ENCODE measurements around the gene KRTAP20-3. TPM values are rescaled to one million over a fixed set of nuclear protein-coding genes. Genes with fewer than 3 reads are reported as not detected.

KRTAP20-3 gene
- total and polyA plus RNA-seq, 10 donors: not detected

- no peak overlapping the region for H3K27ac ChIP-seq
- WGBS, 5 donors: 88 to 96% (median 93%) methylated on average over 1 of the region's 1 CpG
- H3K4me1 ChIP-seq: no peaks in the 10 kb centered on the region
- DNase-seq: no peak
- TF ChIP-seq POLR2A (IDR thresholded peaks at IDR 0.05): no peak
- no peak for TF ChIP-seq CTCF (IDR thresholded peaks at IDR 0.05 in 8 of 11, conservative IDR thresholded peaks at IDR 0.05 in 3 of 11)
- no peak for TF ChIP-seq POLR2AphosphoS5 (IDR thresholded peaks at IDR 0.05)
- no peaks in the 10 kb centered on the region for H3K36me3 ChIP-seq
- no peaks in the 10 kb centered on the region for H3K27me3 ChIP-seq (replicated peaks in 1 of 7)
- intact Hi-C loops (cut with DNase I; ENCODE audit: low total_unique reads): no loop called here
- peaks cover 0 to 17% (median 0%) of the 10 kb centered on the region in 8 donors for H3K9me3 ChIP-seq
- H3K4me3 ChIP-seq: no peak overlapping the region
Observed at GRCh38 chr21:30668776-30669175, 26.1 kb downstream of the KRTAP20-3 start.

GRCh38 chr21:30672985-30673650 is 30.5 kb downstream of the KRTAP20-3 start:
- no peak for TF ChIP-seq CTCF (IDR thresholded peaks at IDR 0.05 in 8 of 11, conservative IDR thresholded peaks at IDR 0.05 in 3 of 11)
- intact Hi-C loops (cut with DNase I; ENCODE audit: low total_unique reads): no loop called here
- no peak for DNase-seq
- Histone ChIP-seq H3K4me1 (no peaks in the 10 kb centered on the region), H3K36me3 (no peaks in the 10 kb centered on the region), H3K9me3 (peaks cover 0 to 11% (median 0%) of the 10 kb centered on the region in 8 donors), H3K27me3 (replicated peaks in 1 of 7) (no peaks in the 10 kb centered on the region), H3K27ac (no peak overlapping the region), H3K4me3 (no peak overlapping the region)
- WGBS, 5 donors: 71 to 82% (median 76%) methylated on average over 2 of the region's 2 CpGs

- H3K4me1 ChIP-seq: no peaks in the 10 kb centered on the region
- WGBS, 5 donors: 63 to 77% (median 74%) methylated on average over 1 of the region's 1 CpG
Observed at GRCh38 chr21:30674312-30674711, 31.6 kb downstream of the KRTAP20-3 start.

GRCh38 chr21:30676737-30677136 is 34.1 kb downstream of the KRTAP20-3 start:
- Histone ChIP-seq H3K27ac (no peak overlapping the region), H3K4me1 (no peaks in the 10 kb centered on the region), H3K27me3 (replicated peaks in 1 of 7) (no peaks in the 10 kb centered on the region), H3K4me3 (no peak overlapping the region), H3K9me3 (no peaks in the 10 kb centered on the region), H3K36me3 (no peaks in the 10 kb centered on the region)
- no peak for DNase-seq
- intact Hi-C loops (cut with DNase I; ENCODE audit: low total_unique reads): no loop called here
- TF ChIP-seq CTCF (IDR thresholded peaks at IDR 0.05 in 8 of 11, conservative IDR thresholded peaks at IDR 0.05 in 3 of 11): no peak
- TF ChIP-seq POLR2AphosphoS5 (IDR thresholded peaks at IDR 0.05): no peak
- TF ChIP-seq POLR2A (IDR thresholded peaks at IDR 0.05): no peak

More at GRCh38 chr21:30674312-30674711, 31.6 kb downstream of the KRTAP20-3 start:
- H3K36me3 ChIP-seq: no peaks in the 10 kb centered on the region
- TF ChIP-seq POLR2AphosphoS5 (IDR thresholded peaks at IDR 0.05): no peak
- no peak for TF ChIP-seq CTCF (IDR thresholded peaks at IDR 0.05 in 8 of 11, conservative IDR thresholded peaks at IDR 0.05 in 3 of 11)
- TF ChIP-seq POLR2A (IDR thresholded peaks at IDR 0.05): no peak
- peaks cover 0 to 1% (median 0%) of the 10 kb centered on the region in 8 donors for H3K9me3 ChIP-seq
- DNase-seq: no peak
- H3K27me3 ChIP-seq (replicated peaks in 1 of 7): no peaks in the 10 kb centered on the region
- intact Hi-C loops (cut with DNase I; ENCODE audit: low total_unique reads): no loop called here
- no peak overlapping the region for H3K27ac ChIP-seq
- no peak overlapping the region for H3K4me3 ChIP-seq

Measured in spleen (tissue), 11 donors.